Measurements from ENCODE around the gene SIGLEC6. TPM values are rescaled to one million over a fixed set of nuclear protein-coding genes. Genes with fewer than 3 reads are reported as not detected.

SIGLEC6 gene
- total RNA-seq, 4 donors from 2014 or later: 0.29 to 7.2 (median 0.77) TPM

DNA sequence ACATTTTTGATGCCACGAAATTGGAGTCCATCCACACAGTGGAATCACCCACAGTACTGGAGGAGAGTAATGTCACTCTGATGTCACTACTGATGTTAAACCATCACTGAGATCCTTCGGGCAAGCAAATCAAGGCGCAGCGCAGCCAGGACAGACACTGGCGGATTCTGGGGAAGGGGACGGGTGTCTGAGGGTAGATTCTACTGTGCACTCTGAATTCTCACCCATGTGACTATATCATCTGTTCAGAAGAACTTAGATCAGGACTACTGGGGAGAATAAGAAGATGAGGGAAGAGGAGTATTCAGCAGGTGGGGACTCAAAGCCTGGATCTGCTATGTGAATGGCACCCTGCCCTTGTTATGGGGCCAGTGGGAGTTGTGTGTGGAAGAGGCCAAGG is 12.6 kb upstream of the SIGLEC6 start:
- DNase-seq: no peak
- H3K9me3 ChIP-seq: no peaks in the 10 kb centered on the region
- H3K4me1 ChIP-seq: no peaks in the 10 kb centered on the region
- no peaks in the 10 kb centered on the region for H3K27me3 ChIP-seq
- H3K27ac ChIP-seq: no peak overlapping the region
- TF ChIP-seq POLR2A (IDR thresholded peaks at IDR 0.05): no peak
- TF ChIP-seq, protein P1, sequence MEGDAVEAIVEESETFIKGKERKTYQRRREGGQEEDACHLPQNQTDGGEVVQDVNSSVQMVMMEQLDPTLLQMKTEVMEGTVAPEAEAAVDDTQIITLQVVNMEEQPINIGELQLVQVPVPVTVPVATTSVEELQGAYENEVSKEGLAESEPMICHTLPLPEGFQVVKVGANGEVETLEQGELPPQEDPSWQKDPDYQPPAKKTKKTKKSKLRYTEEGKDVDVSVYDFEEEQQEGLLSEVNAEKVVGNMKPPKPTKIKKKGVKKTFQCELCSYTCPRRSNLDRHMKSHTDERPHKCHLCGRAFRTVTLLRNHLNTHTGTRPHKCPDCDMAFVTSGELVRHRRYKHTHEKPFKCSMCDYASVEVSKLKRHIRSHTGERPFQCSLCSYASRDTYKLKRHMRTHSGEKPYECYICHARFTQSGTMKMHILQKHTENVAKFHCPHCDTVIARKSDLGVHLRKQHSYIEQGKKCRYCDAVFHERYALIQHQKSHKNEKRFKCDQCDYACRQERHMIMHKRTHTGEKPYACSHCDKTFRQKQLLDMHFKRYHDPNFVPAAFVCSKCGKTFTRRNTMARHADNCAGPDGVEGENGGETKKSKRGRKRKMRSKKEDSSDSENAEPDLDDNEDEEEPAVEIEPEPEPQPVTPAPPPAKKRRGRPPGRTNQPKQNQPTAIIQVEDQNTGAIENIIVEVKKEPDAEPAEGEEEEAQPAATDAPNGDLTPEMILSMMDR (IDR thresholded peaks at IDR 0.05): no peak
- H3K36me3 ChIP-seq: no peaks in the 10 kb centered on the region
- intact Hi-C loops (cut with DNase I; ENCODE audit: low total_unique reads): no loop called here
- H3K4me3 ChIP-seq: no peak overlapping the region

DNA sequence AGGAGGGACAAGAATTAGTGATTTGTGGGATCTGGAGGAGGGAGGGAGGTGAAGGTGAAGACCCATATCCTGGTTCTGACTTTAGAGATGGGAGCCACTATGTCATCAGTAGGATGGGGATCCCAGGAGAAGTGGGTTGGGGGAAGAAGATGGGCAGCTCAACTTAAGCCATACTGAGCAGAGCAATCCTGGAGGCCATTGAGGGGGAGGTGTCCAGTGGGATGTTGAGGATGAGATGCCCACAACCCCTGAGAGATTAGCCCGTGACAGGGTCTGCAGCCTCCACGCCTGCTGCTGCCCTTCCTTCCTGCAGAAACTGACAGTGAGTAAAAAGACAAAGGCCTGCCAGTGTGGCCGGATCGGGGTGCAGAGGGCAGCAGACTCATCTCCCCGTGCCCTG is 11.2 kb upstream of the SIGLEC6 start:
- no peaks in the 10 kb centered on the region for H3K27me3 ChIP-seq
- DNase-seq: no peak
- H3K4me1 ChIP-seq: no peaks in the 10 kb centered on the region
- intact Hi-C loops (cut with DNase I; ENCODE audit: low total_unique reads): no loop called here
- H3K4me3 ChIP-seq: no peak overlapping the region
- no peaks in the 10 kb centered on the region for H3K9me3 ChIP-seq
- H3K27ac ChIP-seq: no peak overlapping the region
- no peaks in the 10 kb centered on the region for H3K36me3 ChIP-seq
- no peak for TF ChIP-seq POLR2A (IDR thresholded peaks at IDR 0.05)
- TF ChIP-seq, protein P1 (IDR thresholded peaks at IDR 0.05): no peak

DNA sequence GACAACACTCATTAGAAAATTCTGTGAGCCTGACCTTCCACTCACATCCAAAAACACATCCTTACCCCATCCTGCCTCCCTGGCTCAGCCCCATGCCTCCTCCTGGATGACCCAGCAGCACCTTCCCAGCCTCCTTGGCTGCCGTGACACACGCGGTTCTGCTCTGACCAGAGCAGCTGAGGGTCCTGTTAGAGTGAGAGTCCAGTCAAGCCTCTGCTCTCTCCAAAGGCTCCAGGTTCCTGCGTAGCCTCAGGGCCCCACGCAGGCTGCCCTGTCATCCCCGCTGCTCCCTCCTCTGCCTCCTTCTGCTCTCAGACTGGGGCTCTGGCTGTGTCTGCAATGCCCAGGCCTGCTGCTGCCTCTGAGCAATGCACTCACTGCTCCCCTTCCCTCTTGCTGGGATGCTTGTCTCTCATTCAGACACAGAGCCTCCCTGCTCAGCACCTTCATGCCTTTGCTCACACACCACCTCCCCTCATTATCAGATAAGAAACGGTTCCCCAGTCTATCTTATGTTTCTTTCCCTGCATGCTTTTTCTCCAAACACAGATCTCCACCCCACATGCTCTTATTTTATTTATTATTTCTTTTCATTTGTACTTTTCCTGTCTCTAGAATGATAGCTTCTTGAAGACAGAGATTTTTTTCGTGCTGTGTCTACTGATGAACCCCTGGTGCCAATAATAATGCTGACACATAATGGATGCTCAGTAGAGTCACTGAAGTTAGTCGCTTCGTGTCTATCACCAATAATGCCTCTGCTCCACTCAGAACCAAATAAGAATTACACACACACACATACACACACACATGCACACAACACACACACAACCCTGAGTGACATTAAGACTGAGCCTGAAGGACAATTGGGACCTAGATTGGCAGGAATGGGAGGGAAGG is 10.2 kb upstream of the SIGLEC6 start:
- H3K9me3 ChIP-seq: no peaks in the 10 kb centered on the region
- DNase-seq: no peak
- no peaks in the 10 kb centered on the region for H3K27me3 ChIP-seq
- no peak overlapping the region for H3K4me3 ChIP-seq
- H3K4me1 ChIP-seq: no peaks in the 10 kb centered on the region
- intact Hi-C loops (cut with DNase I; ENCODE audit: low total_unique reads): no loop called here
- H3K36me3 ChIP-seq: no peaks in the 10 kb centered on the region
- TF ChIP-seq POLR2A (IDR thresholded peaks at IDR 0.05): no peak
- TF ChIP-seq, protein P1 (IDR thresholded peaks at IDR 0.05): no peak
- H3K27ac ChIP-seq: no peak overlapping the region

DNA sequence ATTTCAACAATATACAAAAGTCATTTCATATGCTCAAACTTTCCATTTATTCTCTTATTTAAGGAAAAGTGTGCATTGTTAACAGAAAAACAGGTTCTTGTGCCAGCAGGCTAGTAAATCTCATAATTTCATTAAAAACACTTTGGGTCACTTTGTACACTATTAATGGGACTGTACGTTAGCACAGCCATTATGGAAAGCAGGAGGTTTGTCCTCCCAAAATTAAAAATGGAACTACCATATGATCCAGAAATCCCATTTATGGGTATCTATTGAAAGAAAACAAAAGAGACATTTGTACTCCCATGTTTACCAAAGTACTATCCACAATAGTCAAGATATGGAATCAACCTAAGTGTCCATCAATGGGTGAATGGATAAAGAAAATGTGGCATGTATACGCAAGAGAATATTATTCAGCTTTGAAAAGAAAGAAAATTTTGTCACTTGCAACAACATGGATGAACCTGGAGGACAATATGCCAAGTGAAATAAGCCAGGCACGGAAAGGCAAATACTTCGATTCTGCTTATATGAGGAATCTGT is 8.4 kb upstream of the SIGLEC6 start:
- Histone ChIP-seq H3K9me3 (no peaks in the 10 kb centered on the region), H3K27me3 (no peaks in the 10 kb centered on the region), H3K27ac (no peak overlapping the region), H3K36me3 (no peaks in the 10 kb centered on the region), H3K4me3 (no peak overlapping the region), H3K4me1 (no peaks in the 10 kb centered on the region)
- no peak for TF ChIP-seq POLR2A (IDR thresholded peaks at IDR 0.05)
- TF ChIP-seq, protein P1 (IDR thresholded peaks at IDR 0.05): no peak
- DNase-seq: no peak
- intact Hi-C loops (cut with DNase I; ENCODE audit: low total_unique reads): no loop called here

DNA sequence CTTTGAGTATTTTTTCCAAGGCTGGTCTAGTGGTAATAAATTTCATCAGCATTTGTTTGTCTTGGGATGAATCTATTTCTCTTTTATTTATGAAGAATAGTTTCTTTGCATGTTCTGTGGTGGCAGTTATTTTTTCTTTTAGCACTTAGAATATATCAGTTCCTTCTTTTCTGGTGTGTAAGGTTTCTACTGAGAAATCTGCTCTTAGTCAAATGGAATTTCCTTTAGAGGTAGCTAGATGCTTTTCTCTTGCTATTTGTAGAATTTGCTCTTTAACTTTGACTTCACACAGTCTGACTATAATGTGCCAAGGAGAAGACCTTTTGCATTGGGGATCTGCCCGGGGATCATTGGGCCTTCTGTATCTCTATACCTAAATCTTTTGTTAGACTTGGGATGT is 4.1 kb upstream of the SIGLEC6 start:
- Histone ChIP-seq H3K27ac (no peak overlapping the region), H3K4me1 (no peaks in the 10 kb centered on the region), H3K9me3 (no peaks in the 10 kb centered on the region), H3K4me3 (no peak overlapping the region), H3K36me3 (no peaks in the 10 kb centered on the region), H3K27me3 (no peaks in the 10 kb centered on the region)
- no peak for TF ChIP-seq POLR2A (IDR thresholded peaks at IDR 0.05)
- intact Hi-C loops (cut with DNase I; ENCODE audit: low total_unique reads): no loop called here
- DNase-seq: no peak

All from uterus (tissue), 4 donors.